GM23338 (cell line): ENCODE results near the gene WFS1. TPM values are rescaled to one million over a fixed set of nuclear protein-coding genes. Genes with fewer than 3 reads are reported as not detected.

Source experiments
- ATAC-seq: fragments of 200-7000 bp; cut with Tn5 transposase; 3 replicates; pipeline ENCODE4 v1.9.1; 2020
- DNase-seq: peaks from one replicate; pipeline ENCODE4 v3.0.0-alpha.2; 2015; ENCODE audit warnings: low spot score
- H2AFZ ChIP-seq: fragments of 200-600 bp; sonication (generic); 2 replicates; pipeline ENCODE4 v1.8.0; 2016; ENCODE audit warnings: antibody characterized with exemption, mild to moderate bottlenecking, moderate library complexity
- H3F3A ChIP-seq: fragments of 200-600 bp; sonication (generic); replicated peaks from 2 replicates; pipeline ENCODE4 v1.8.0; 2017; ENCODE audit warnings: antibody characterized with exemption, mixed run types, low read depth
- H3K27ac ChIP-seq: fragments of 200-600 bp; sonication (generic); 2 replicates; pipeline ENCODE4 v1.6.1; 2016; ENCODE audit warnings: low read depth
- H3K27me3 ChIP-seq: fragments of 200-600 bp; sonication (generic); 2 replicates; pipeline ENCODE4 v1.8.0; 2016; ENCODE audit warnings: mild to moderate bottlenecking, mixed run types, moderate library complexity; ENCODE audit not compliant: insufficient read depth
- H3K36me3 ChIP-seq: fragments of 200-600 bp; sonication (generic); 2 replicates; pipeline ENCODE4 v1.8.0; 2016; ENCODE audit warnings: mild to moderate bottlenecking; ENCODE audit not compliant: insufficient read depth
- H3K4me1 ChIP-seq: fragments of 200-600 bp; sonication (generic); 2 replicates; pipeline ENCODE4 v1.8.0; 2016; ENCODE audit warnings: mild to moderate bottlenecking, moderate library complexity; ENCODE audit not compliant: insufficient read depth
- H3K4me2 ChIP-seq: fragments of 200-600 bp; sonication (generic); 2 replicates; pipeline ENCODE4 v1.7.1; 2017; ENCODE audit warnings: mixed run types
- H3K4me3 ChIP-seq: fragments of 200-600 bp; sonication (generic); 2 replicates; pipeline ENCODE4 v1.6.1; 2016; ENCODE audit warnings: mixed run types
- H3K79me2 ChIP-seq: fragments of 200-600 bp; sonication (generic); replicated peaks from 2 replicates; pipeline ENCODE4 v1.8.0; 2017; ENCODE audit warnings: mild to moderate bottlenecking; ENCODE audit not compliant: insufficient read depth
- H3K9me2 ChIP-seq: fragments of 200-600 bp; sonication (generic); 2 replicates; pipeline ENCODE4 v1.8.0; 2017; ENCODE audit not compliant: insufficient read depth
- H4K20me1 ChIP-seq: fragments of 200-600 bp; sonication (generic); replicated peaks from 2 replicates; pipeline ENCODE4 v1.8.0; 2017; ENCODE audit warnings: mild to moderate bottlenecking; ENCODE audit not compliant: insufficient read depth
- H3K27ac Mint-ChIP-seq: 2 replicates; pipeline ENCODE4 v1.8.0; 2020; ENCODE audit warnings: inconsistent platforms, mild to moderate bottlenecking, moderate library complexity, mixed read lengths
- H3K27me3 Mint-ChIP-seq: 3 replicates; pipeline ENCODE4 v1.8.0; 2022; ENCODE audit warnings: low read depth, mild to moderate bottlenecking, moderate library complexity, mixed read lengths, inconsistent platforms; ENCODE audit not compliant: insufficient read depth, poor library complexity
- H3K36me3 Mint-ChIP-seq: 3 replicates; pipeline ENCODE4 v1.8.0; 2021; ENCODE audit warnings: low read depth, mild to moderate bottlenecking, inconsistent platforms, moderate library complexity, mixed read lengths
- H3K4me1 Mint-ChIP-seq: 3 replicates; pipeline ENCODE4 v1.8.0; 2020; ENCODE audit warnings: mild to moderate bottlenecking, inconsistent platforms, mixed read lengths
- H3K4me3 Mint-ChIP-seq: 3 replicates; pipeline ENCODE4 v1.8.0; 2021; ENCODE audit warnings: moderate library complexity, mild to moderate bottlenecking, inconsistent platforms, mixed read lengths
- H3K9me3 Mint-ChIP-seq: 3 replicates; pipeline ENCODE4 v1.8.0; 2020; ENCODE audit warnings: moderate library complexity, mild to moderate bottlenecking, inconsistent platforms, mixed read lengths
- CTCF ChIP-seq, 2 experiments: fragments of 200-600 bp in 1 of 2; sonication (generic) in 1 of 2; conservative IDR thresholded peaks; 2 replicates each; pipeline versions ENCODE4 v1.5.1 to v1.6.1; 2016 to 2017; ENCODE audit warnings: antibody characterized with exemption in 2 of 2, low read depth in 2 of 2, mild to moderate bottlenecking in 2 of 2, moderate library complexity in 1 of 2
- EZH2 ChIP-seq: fragments of 200-600 bp; sonication (generic); IDR thresholded peaks from one replicate; pipeline ENCODE4 v1.8.0; 2017; ENCODE audit warnings: antibody characterized with exemption, mild to moderate bottlenecking, low read depth; ENCODE audit not compliant: unreplicated experiment
- EZH2phosphoT487 ChIP-seq: fragments of 200-600 bp; sonication (generic); IDR thresholded peaks from one replicate; pipeline ENCODE4 v1.8.1; 2018; ENCODE audit warnings: antibody characterized with exemption; ENCODE audit not compliant: unreplicated experiment
- JUNB ChIP-seq: IDR thresholded peaks from one replicate; pipeline ENCODE4 v1.6.1; 2016; ENCODE audit warnings: antibody characterized with exemption; ENCODE audit not compliant: unreplicated experiment
- POLR2AphosphoS5 ChIP-seq: IDR thresholded peaks from 2 replicates; pipeline ENCODE4 v1.6.1; 2016; ENCODE audit warnings: antibody characterized with exemption, low read depth
- REST ChIP-seq: IDR thresholded peaks from one replicate; pipeline ENCODE4 v1.6.1; 2018; ENCODE audit warnings: antibody characterized with exemption; ENCODE audit not compliant: unreplicated experiment
- polyA plus RNA-seq: library from polyadenylated mRNA; unstranded; fragments of >200 nt; fragmentation: Nextera tagmentation; extraction: Ambion mirVana; gene quantifications from 2 replicates; pipeline ENCODE4 v1.2.1, GENCODE V29; 2016
- total RNA-seq: library from RNA; depleted of rRNA; stranded (reverse); fragments of >200 nt; shearing (Covaris generic); gene quantifications from 2 replicates; pipeline ENCODE4 v1.2.3, GENCODE V29; 2014

WFS1 gene
- total and polyA plus RNA-seq, 2 experiments from 2014 or later: 24.7 to 45.4 TPM

GRCh38 chr4:6224735-6225134, 44.9 kb upstream of the WFS1 start:
- no peak for DNase-seq
- Histone ChIP-seq H3F3A (0 out of 2 replicates have a peak, but pooled peaks cover 3% of the 10 kb centered on the region), H3K4me2 (no peak overlapping the region), H3K27ac (no peak overlapping the region), H4K20me1 (no peaks in the 10 kb centered on the region), H3K4me1 (no peaks in the 10 kb centered on the region), H3K36me3 (no peaks in the 10 kb centered on the region), H3K4me3 (no peak overlapping the region), H3K27me3 (peaks cover 14% of the 10 kb centered on the region), H3K9me2 (no peaks in the 10 kb centered on the region), H3K79me2 (no peaks in the 10 kb centered on the region), H2AFZ (no peak overlapping the region)
- no peak overlapping the region for H3K27ac Mint-ChIP-seq
- H3K4me1 Mint-ChIP-seq: peaks cover 16% of the 10 kb centered on the region
- H3K4me3 Mint-ChIP-seq: no peak overlapping the region
- ATAC-seq: no peak
- no peak for TF ChIP-seq EZH2
- TF ChIP-seq CTCF (conservative IDR thresholded peaks at IDR 0.05; ENCODE audit: low read depth in 2 of 2): no peak
- TF ChIP-seq REST: no peak
- H3K36me3 Mint-ChIP-seq: no peaks in the 10 kb centered on the region
- peaks cover 4% of the 10 kb centered on the region; the same call in 1 of the 3 replicates for H3K9me3 Mint-ChIP-seq
- H3K27me3 Mint-ChIP-seq: peaks cover 16% of the 10 kb centered on the region

GRCh38 chr4:6225469-6225868, 44.2 kb upstream of the WFS1 start:
- Mint-ChIP-seq H3K4me1 (peaks cover 16% of the 10 kb centered on the region), H3K27me3 (peaks cover 16% of the 10 kb centered on the region), H3K9me3 (peaks cover 4% of the 10 kb centered on the region; the same call in 1 of the 3 replicates), H3K27ac (no peak overlapping the region), H3K36me3 (no peaks in the 10 kb centered on the region), H3K4me3 (no peak overlapping the region)
- Histone ChIP-seq H3F3A (0 out of 2 replicates have a peak, but pooled peaks cover 3% of the 10 kb centered on the region), H3K9me2 (no peaks in the 10 kb centered on the region), H3K4me1 (no peaks in the 10 kb centered on the region), H4K20me1 (no peaks in the 10 kb centered on the region), H3K4me2 (no peak overlapping the region), H3K27me3 (peaks cover 11% of the 10 kb centered on the region), H3K79me2 (no peaks in the 10 kb centered on the region), H3K36me3 (no peaks in the 10 kb centered on the region), H2AFZ (no peak overlapping the region), H3K27ac (no peak overlapping the region), H3K4me3 (no peak overlapping the region)
- DNase-seq: peak; percentile 84
- ATAC-seq: peak; percentile 39
- no peak for TF ChIP-seq CTCF (conservative IDR thresholded peaks at IDR 0.05; ENCODE audit: low read depth in 2 of 2)
- TF ChIP-seq POLR2AphosphoS5: no peak
- TF ChIP-seq EZH2phosphoT487: no peak
- TF ChIP-seq JUNB: no peak
- peak; percentile 86 for TF ChIP-seq REST
